Gastroesophageal sphincter (tissue), 4 donors: ENCODE measurements around the gene FCHO1. TPM values are rescaled to one million over a fixed set of nuclear protein-coding genes. Genes with fewer than 3 reads are reported as not detected.
A peak's percentile ranks its signal among the peaks of the same experiment; 100 is the strongest.

Experiments used
- ATAC-seq: fragments of 150-250 bp; one replicate; pipeline ENCODE4 v1.9.1; 2016; ENCODE audit warnings: mild to moderate bottlenecking, moderate library complexity
- H3K27ac ChIP-seq, 4 donors: fragments of 200-600 bp; sonication (generic) in 3 of 4; 1 replicate in 3 of 4; 2 replicates in 1 of 4; pipeline ENCODE4 v1.5.1; 2016 to 2019
- H3K27me3 ChIP-seq: fragments of 200-600 bp; sonication (generic); one replicate; pipeline ENCODE4 v1.5.1; 2019
- H3K36me3 ChIP-seq, 2 donors: fragments of 200-600 bp; sonication (generic); one replicate each; pipeline ENCODE4 v1.5.1; 2019; ENCODE audit warnings: control low read depth in 1 of 2
- H3K4me1 ChIP-seq, 3 donors: fragments of 200-600 bp; sonication (generic); 1 replicate in 2 of 3; 2 replicates in 1 of 3; pipeline ENCODE4 v1.5.1; 2016 to 2019; ENCODE audit warnings: control low read depth in 2 of 3
- H3K4me3 ChIP-seq, 2 donors: fragments of 200-600 bp; sonication (generic); one replicate each; pipeline ENCODE4 v1.5.1; 2019; ENCODE audit warnings: mild to moderate bottlenecking in 1 of 2, moderate library complexity in 1 of 2
- H3K9me3 ChIP-seq, 3 donors: fragments of 200-600 bp; sonication (generic); one replicate each; pipeline ENCODE4 v1.5.1; 2017 to 2019; ENCODE audit warnings: control low read depth in 2 of 3
- EP300 ChIP-seq: sonication (generic); formaldehyde crosslinking; IDR thresholded peaks from one replicate; pipeline ENCODE4 v1.6.1; 2017; ENCODE audit warnings: antibody characterized with exemption, mild to moderate bottlenecking
- POLR2A ChIP-seq, 2 donors: fragments of 450-650 bp; IDR thresholded peaks; one replicate each; pipeline ENCODE4 v1.6.1; 2017; ENCODE audit warnings: antibody characterized with exemption in 2 of 2, mild to moderate bottlenecking in 2 of 2, moderate library complexity in 1 of 2
- POLR2AphosphoS5 ChIP-seq: sonication (generic); formaldehyde crosslinking; IDR thresholded peaks from one replicate; pipeline ENCODE4 v1.6.1; 2017; ENCODE audit warnings: antibody characterized with exemption
- WGBS, 2 donors: methylation state at CpG; one replicate each; pipeline ENCODE4 v1.1.5; 2018; ENCODE audit warnings: low coverage in 1 of 2; 5-methylcytosine and 5-hydroxymethylcytosine counted together
- total RNA-seq, 4 donors: library from RNA; depleted of rRNA; stranded (reverse); fragments of >200 nt; gene quantifications; one replicate each; pipeline ENCODE4 v1.1.0, GENCODE V29; 2016
- TF ChIP-seq, protein P1 (sequence below), 4 experiments: fragments of 200-600 bp in 2 of 4; fragments of 450-650 bp in 2 of 4; sonication (generic) in 1 of 4; IDR thresholded peaks; one replicate each; pipeline ENCODE4 v1.5.1; 2017 to 2019; ENCODE audit warnings: antibody characterized with exemption in 4 of 4, mild to moderate bottlenecking in 2 of 4, moderate library complexity in 2 of 4

The FCHO1 gene, protein sequence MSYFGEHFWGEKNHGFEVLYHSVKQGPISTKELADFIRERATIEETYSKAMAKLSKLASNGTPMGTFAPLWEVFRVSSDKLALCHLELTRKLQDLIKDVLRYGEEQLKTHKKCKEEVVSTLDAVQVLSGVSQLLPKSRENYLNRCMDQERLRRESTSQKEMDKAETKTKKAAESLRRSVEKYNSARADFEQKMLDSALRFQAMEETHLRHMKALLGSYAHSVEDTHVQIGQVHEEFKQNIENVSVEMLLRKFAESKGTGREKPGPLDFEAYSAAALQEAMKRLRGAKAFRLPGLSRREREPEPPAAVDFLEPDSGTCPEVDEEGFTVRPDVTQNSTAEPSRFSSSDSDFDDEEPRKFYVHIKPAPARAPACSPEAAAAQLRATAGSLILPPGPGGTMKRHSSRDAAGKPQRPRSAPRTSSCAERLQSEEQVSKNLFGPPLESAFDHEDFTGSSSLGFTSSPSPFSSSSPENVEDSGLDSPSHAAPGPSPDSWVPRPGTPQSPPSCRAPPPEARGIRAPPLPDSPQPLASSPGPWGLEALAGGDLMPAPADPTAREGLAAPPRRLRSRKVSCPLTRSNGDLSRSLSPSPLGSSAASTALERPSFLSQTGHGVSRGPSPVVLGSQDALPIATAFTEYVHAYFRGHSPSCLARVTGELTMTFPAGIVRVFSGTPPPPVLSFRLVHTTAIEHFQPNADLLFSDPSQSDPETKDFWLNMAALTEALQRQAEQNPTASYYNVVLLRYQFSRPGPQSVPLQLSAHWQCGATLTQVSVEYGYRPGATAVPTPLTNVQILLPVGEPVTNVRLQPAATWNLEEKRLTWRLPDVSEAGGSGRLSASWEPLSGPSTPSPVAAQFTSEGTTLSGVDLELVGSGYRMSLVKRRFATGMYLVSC
- 1 to 10 TPM; 1.1 to 4.1 (median 3.2) TPM for total RNA-seq

DNA sequence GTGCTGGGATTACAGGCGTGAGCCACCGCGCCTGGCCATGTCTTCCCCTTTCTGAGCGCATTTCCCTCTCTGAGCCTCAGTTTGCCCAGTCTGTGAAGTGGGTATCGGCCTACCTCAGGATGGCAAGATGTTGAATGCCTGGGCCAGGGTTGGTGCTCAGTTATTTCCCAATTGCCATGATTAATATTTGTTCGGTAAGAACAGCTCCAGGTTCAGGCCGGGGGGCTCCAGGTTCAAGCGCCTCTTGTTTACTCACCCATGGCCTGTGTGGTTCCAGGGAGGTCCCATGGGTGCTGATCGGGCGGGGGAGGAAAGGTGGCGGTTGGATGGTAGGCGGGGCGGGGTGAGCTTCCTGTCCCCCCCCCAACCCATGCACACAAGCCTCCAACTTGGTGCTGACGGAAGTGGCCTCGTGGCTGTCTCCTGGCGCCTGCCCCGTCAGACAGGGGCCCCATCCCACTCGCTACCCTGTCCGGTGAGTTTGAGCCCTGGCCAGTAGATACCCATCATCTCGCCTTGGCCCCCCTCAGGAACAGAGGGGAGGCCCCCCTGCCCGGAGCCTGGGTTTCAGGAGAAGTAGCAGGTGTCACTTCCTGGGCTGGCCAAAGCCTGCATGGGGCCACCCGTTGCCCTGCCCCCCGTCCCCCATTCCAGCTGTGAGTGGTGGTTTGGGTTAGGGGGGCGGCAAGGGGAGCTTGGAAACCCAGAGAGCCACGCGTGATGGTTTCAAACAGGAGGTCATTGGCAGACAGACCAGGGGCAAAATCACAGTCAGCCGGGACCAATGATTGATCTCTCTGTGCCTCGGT, at the start of gene FCHO1:
Gene FCHO1 (plus strand): TSS at position 375 of the 809 bp plus-strand sequence. CDS start 3,688 bp downstream, outside the sequence.
- TF ChIP-seq, protein P1, sequence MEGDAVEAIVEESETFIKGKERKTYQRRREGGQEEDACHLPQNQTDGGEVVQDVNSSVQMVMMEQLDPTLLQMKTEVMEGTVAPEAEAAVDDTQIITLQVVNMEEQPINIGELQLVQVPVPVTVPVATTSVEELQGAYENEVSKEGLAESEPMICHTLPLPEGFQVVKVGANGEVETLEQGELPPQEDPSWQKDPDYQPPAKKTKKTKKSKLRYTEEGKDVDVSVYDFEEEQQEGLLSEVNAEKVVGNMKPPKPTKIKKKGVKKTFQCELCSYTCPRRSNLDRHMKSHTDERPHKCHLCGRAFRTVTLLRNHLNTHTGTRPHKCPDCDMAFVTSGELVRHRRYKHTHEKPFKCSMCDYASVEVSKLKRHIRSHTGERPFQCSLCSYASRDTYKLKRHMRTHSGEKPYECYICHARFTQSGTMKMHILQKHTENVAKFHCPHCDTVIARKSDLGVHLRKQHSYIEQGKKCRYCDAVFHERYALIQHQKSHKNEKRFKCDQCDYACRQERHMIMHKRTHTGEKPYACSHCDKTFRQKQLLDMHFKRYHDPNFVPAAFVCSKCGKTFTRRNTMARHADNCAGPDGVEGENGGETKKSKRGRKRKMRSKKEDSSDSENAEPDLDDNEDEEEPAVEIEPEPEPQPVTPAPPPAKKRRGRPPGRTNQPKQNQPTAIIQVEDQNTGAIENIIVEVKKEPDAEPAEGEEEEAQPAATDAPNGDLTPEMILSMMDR (IDR thresholded peaks at IDR 0.05) = no peak
- TF ChIP-seq POLR2AphosphoS5 (no peak), POLR2A (IDR thresholded peaks at IDR 0.05) (no peak), EP300 (no peak)
- Histone ChIP-seq H3K9me3 (no peaks in the 10 kb centered on the region), H3K4me3 (peak within 1 kb of the TSS in 1 of 2 donors; percentile 22), H3K36me3 (no peaks in the 10 kb centered on the region), H3K27me3 (no peaks in the 10 kb centered on the region), H3K27ac (no peak within 1 kb of the TSS), H3K4me1 (peaks cover 0 to 17% (median 0%) of the 10 kb centered on the region in 3 donors)
- no peak for ATAC-seq
- 84 to 100% methylated on average over 3 to 5 of the region's 28 CpGs for WGBS, 2 donors

DNA sequence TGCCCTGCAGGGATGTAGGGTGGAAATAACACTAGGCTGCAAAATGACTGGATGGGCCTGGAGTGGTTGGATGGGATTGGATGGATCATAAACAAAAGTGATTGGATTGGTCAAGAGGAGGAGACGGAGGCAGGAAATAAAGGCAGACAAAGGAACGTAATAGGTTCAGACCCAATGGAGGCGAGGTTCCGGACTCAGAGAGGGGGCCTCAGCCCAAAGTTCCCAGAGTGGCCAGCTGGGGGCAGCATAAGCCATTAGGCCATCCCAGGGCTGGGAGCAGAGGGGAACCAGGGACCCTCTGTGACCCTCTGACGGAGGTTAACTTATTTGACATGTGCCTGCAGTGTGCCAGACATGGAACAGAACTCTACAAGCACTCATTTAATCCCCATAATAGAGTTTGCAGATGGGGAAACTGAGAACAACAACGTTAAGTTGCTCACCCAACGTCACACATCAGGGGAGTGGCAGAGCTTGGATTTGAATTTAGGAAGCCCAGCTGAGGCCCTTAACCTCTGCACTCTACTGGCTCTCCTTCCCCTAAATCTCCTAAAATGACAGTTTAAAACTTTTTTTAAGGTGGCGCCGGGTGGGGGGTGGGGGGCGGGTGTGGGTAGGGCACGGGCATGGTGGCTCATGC, 47.3 kb upstream of the FCHO1 start:
- ATAC-seq = no peak
- TF ChIP-seq, protein P1 (IDR thresholded peaks at IDR 0.05) = peak in 3 of 4 experiments; percentile 61 to 84 (median 65)
- no peak for TF ChIP-seq EP300
- no peak overlapping the region for H3K27ac ChIP-seq
- no peaks in the 10 kb centered on the region for H3K9me3 ChIP-seq
- no peaks in the 10 kb centered on the region for H3K36me3 ChIP-seq
- 14 to 32% methylated on average over 4 to 7 of the region's 11 CpGs for WGBS, 2 donors
- H3K4me3 ChIP-seq = no peak overlapping the region
- no peaks in the 10 kb centered on the region for H3K4me1 ChIP-seq
- H3K27me3 ChIP-seq = peaks cover 70% of the 10 kb centered on the region

DNA sequence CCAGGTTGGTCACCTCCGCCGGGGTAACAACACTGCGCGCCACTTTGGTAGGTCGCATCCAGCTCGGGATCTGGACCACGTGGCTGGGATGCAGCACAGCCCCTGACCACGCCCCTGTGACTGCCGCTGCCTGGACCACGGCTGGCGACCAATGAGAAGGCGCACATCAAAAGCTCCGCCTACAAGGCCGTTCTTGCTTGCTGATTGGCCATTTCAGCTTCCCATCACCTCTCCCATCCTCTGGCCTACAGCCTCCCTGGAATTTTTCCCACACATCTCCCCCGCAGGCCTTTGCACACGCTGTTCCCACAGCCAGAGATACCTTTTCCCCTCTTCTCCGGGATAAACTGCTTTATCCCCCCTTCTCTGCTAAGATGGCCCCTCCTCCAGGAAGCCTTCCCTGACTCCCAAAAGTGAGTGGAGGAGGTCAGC, 44.5 kb upstream of the FCHO1 start:
- TF ChIP-seq, protein P1 (IDR thresholded peaks at IDR 0.05) = no peak
- TF ChIP-seq EP300 = no peak
- TF ChIP-seq POLR2AphosphoS5 = no peak
- no peak for TF ChIP-seq POLR2A (IDR thresholded peaks at IDR 0.05)
- Histone ChIP-seq H3K9me3 (no peaks in the 10 kb centered on the region), H3K4me3 (no peak overlapping the region), H3K27me3 (peaks cover 47% of the 10 kb centered on the region), H3K4me1 (no peaks in the 10 kb centered on the region), H3K27ac (no peak overlapping the region), H3K36me3 (no peaks in the 10 kb centered on the region)
- WGBS, 2 donors = 14 to 18% methylated on average over 8 to 13 of the region's 17 CpGs
- no peak for ATAC-seq

DNA sequence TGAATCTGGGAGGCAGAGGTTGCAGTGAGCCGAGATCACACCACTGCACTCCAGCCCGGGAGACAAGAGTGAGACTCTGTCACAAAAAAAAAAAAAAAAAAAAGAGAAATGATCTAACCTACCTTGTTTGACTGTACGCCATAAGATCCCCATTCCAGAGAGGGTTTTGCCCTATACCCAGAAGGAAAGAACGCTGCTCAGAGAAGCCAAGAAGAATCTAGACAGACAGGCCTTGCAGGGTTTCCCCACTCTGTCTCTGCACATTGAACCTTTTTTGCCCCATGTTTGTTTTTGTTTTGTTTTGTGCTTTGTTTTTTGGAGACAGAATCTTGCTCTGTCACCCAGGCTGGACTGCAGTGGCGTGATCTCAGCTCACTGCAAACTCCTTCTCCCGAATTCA, 39.4 kb upstream of the FCHO1 start:
- TF ChIP-seq POLR2A (IDR thresholded peaks at IDR 0.05) (no peak), POLR2AphosphoS5 (no peak), EP300 (no peak)
- TF ChIP-seq, protein P1 (IDR thresholded peaks at IDR 0.05) = no peak
- H3K4me1 ChIP-seq = peaks cover 0 to 2% (median 0%) of the 10 kb centered on the region in 3 donors
- no peak overlapping the region for H3K27ac ChIP-seq
- ATAC-seq = no peak
- H3K36me3 ChIP-seq = no peaks in the 10 kb centered on the region
- H3K9me3 ChIP-seq = no peaks in the 10 kb centered on the region
- H3K27me3 ChIP-seq = peaks cover 12% of the 10 kb centered on the region
- WGBS, 2 donors = 55 to 81% methylated on average over 3 to 6 of the region's 6 CpGs
- H3K4me3 ChIP-seq = no peak overlapping the region
